ENCODE results near the gene LIN28B. TPM values are rescaled to one million over a fixed set of nuclear protein-coding genes. Genes with fewer than 3 reads are reported as not detected.
A peak's percentile ranks its signal among the peaks of the same experiment; 100 is the strongest.

Gene LIN28B
- under 0.01 TPM for total RNA-seq

- Histone ChIP-seq H3K27me3 (ENCODE audit: control insufficient read depth in 3 of 3, insufficient read depth in 3 of 3, low read length in 3 of 3) (peaks cover 50 to 59% (median 57%) of the 10 kb centered on the region in 3 donors), H3K9me3 (ENCODE audit: control insufficient read depth in 3 of 3, low read length in 3 of 3) (no peaks in the 10 kb centered on the region), H3K9ac (ENCODE audit: low read depth in 1 of 3, low read length in 3 of 3) (no peak within 1 kb of the TSS), H3K27ac (ENCODE audit: low read depth, low read length) (no peak within 1 kb of the TSS), H3K4me3 (ENCODE audit: low read length in 3 of 3) (no peak within 1 kb of the TSS), H3K4me1 (ENCODE audit: control insufficient read depth in 3 of 3, insufficient read depth in 3 of 3, low read length in 3 of 3) (no peaks in the 10 kb centered on the region), H3K36me3 (ENCODE audit: control insufficient read depth in 3 of 3, insufficient read depth in 3 of 3, low read length in 3 of 3) (no peaks in the 10 kb centered on the region)
These were observed at the start of gene LIN28B for GRCh38 chr6:104956731-104957294. TSS of gene LIN28B (plus strand) at chr6:104957107. CDS start at chr6:104957251, 144 bp downstream.

- H3K27ac ChIP-seq (ENCODE audit: low read depth, low read length) = no peak overlapping the region
- peaks cover 0 to 2% (median 0%) of the 10 kb centered on the region in 3 donors for H3K9me3 ChIP-seq (ENCODE audit: control insufficient read depth in 3 of 3, low read length in 3 of 3)
- no peaks in the 10 kb centered on the region for H3K27me3 ChIP-seq (ENCODE audit: control insufficient read depth in 3 of 3, insufficient read depth in 3 of 3, low read length in 3 of 3)
- H3K9ac ChIP-seq (ENCODE audit: low read depth in 1 of 3, low read length in 3 of 3) = no peak overlapping the region
- H3K4me3 ChIP-seq (ENCODE audit: low read length in 3 of 3) = no peak overlapping the region
- no peaks in the 10 kb centered on the region for H3K4me1 ChIP-seq (ENCODE audit: control insufficient read depth in 3 of 3, insufficient read depth in 3 of 3, low read length in 3 of 3)
- no peaks in the 10 kb centered on the region for H3K36me3 ChIP-seq (ENCODE audit: control insufficient read depth in 3 of 3, insufficient read depth in 3 of 3, low read length in 3 of 3)
These were observed 48.6 kb upstream of the LIN28B start for GRCh38 chr6:104908031-104908887.

- Histone ChIP-seq H3K4me3 (ENCODE audit: low read length in 3 of 3) (no peak overlapping the region), H3K36me3 (ENCODE audit: control insufficient read depth in 3 of 3, insufficient read depth in 3 of 3, low read length in 3 of 3) (no peaks in the 10 kb centered on the region)
These were observed 47.9 kb upstream of the LIN28B start for GRCh38 chr6:104908888-104909525.

GRCh38 chr6:104921896-104922295 lies 35.0 kb upstream of the LIN28B start:
- Histone ChIP-seq H3K36me3 (ENCODE audit: control insufficient read depth in 3 of 3, insufficient read depth in 3 of 3, low read length in 3 of 3) (no peaks in the 10 kb centered on the region), H3K4me3 (ENCODE audit: low read length in 3 of 3) (no peak overlapping the region), H3K27me3 (ENCODE audit: control insufficient read depth in 3 of 3, insufficient read depth in 3 of 3, low read length in 3 of 3) (peaks cover 0 to 3% (median 0%) of the 10 kb centered on the region in 3 donors)

More at GRCh38 chr6:104908888-104909525, 47.9 kb upstream of the LIN28B start:
- Histone ChIP-seq H3K9me3 (ENCODE audit: control insufficient read depth in 3 of 3, low read length in 3 of 3) (peaks cover 0 to 2% (median 0%) of the 10 kb centered on the region in 3 donors), H3K27ac (ENCODE audit: low read depth, low read length) (no peak overlapping the region), H3K27me3 (ENCODE audit: control insufficient read depth in 3 of 3, insufficient read depth in 3 of 3, low read length in 3 of 3) (no peaks in the 10 kb centered on the region), H3K9ac (ENCODE audit: low read depth in 1 of 3, low read length in 3 of 3) (no peak overlapping the region), H3K4me1 (ENCODE audit: control insufficient read depth in 3 of 3, insufficient read depth in 3 of 3, low read length in 3 of 3) (no peaks in the 10 kb centered on the region)

GRCh38 chr6:104928141-104928540 lies 28.8 kb upstream of the LIN28B start:
- H3K4me1 ChIP-seq (ENCODE audit: control insufficient read depth in 3 of 3, insufficient read depth in 3 of 3, low read length in 3 of 3) = no peaks in the 10 kb centered on the region
- no peak overlapping the region for H3K27ac ChIP-seq (ENCODE audit: low read depth, low read length)
- peaks cover 0 to 3% (median 0%) of the 10 kb centered on the region in 3 donors for H3K27me3 ChIP-seq (ENCODE audit: control insufficient read depth in 3 of 3, insufficient read depth in 3 of 3, low read length in 3 of 3)
- no peak overlapping the region for H3K4me3 ChIP-seq (ENCODE audit: low read length in 3 of 3)
- H3K9ac ChIP-seq (ENCODE audit: low read depth in 1 of 3, low read length in 3 of 3) = no peak overlapping the region
- no peaks in the 10 kb centered on the region for H3K36me3 ChIP-seq (ENCODE audit: control insufficient read depth in 3 of 3, insufficient read depth in 3 of 3, low read length in 3 of 3)
- H3K9me3 ChIP-seq (ENCODE audit: control insufficient read depth in 3 of 3, low read length in 3 of 3) = no peaks in the 10 kb centered on the region

More at GRCh38 chr6:104921896-104922295, 35.0 kb upstream of the LIN28B start:
- peaks cover 0 to 2% (median 0%) of the 10 kb centered on the region in 3 donors for H3K9me3 ChIP-seq (ENCODE audit: control insufficient read depth in 3 of 3, low read length in 3 of 3)
- no peak overlapping the region for H3K9ac ChIP-seq (ENCODE audit: low read depth in 1 of 3, low read length in 3 of 3)
- no peak overlapping the region for H3K27ac ChIP-seq (ENCODE audit: low read depth, low read length)
- no peaks in the 10 kb centered on the region for H3K4me1 ChIP-seq (ENCODE audit: control insufficient read depth in 3 of 3, insufficient read depth in 3 of 3, low read length in 3 of 3)

GRCh38 chr6:104929353-104929752 lies 27.6 kb upstream of the LIN28B start:
- Histone ChIP-seq H3K9me3 (ENCODE audit: control insufficient read depth in 3 of 3, low read length in 3 of 3) (no peaks in the 10 kb centered on the region), H3K9ac (ENCODE audit: low read depth in 1 of 3, low read length in 3 of 3) (no peak overlapping the region), H3K27me3 (ENCODE audit: control insufficient read depth in 3 of 3, insufficient read depth in 3 of 3, low read length in 3 of 3) (peaks cover 0 to 3% (median 0%) of the 10 kb centered on the region in 3 donors), H3K4me3 (ENCODE audit: low read length in 3 of 3) (no peak overlapping the region), H3K36me3 (ENCODE audit: control insufficient read depth in 3 of 3, insufficient read depth in 3 of 3, low read length in 3 of 3) (no peaks in the 10 kb centered on the region), H3K4me1 (ENCODE audit: control insufficient read depth in 3 of 3, insufficient read depth in 3 of 3, low read length in 3 of 3) (no peaks in the 10 kb centered on the region), H3K27ac (ENCODE audit: low read depth, low read length) (no peak overlapping the region)

- Histone ChIP-seq H3K36me3 (ENCODE audit: control insufficient read depth in 3 of 3, insufficient read depth in 3 of 3, low read length in 3 of 3) (no peaks in the 10 kb centered on the region), H3K9ac (ENCODE audit: low read depth in 1 of 3, low read length in 3 of 3) (no peak overlapping the region), H3K9me3 (ENCODE audit: control insufficient read depth in 3 of 3, low read length in 3 of 3) (no peaks in the 10 kb centered on the region), H3K4me3 (ENCODE audit: low read length in 3 of 3) (no peak overlapping the region), H3K4me1 (ENCODE audit: control insufficient read depth in 3 of 3, insufficient read depth in 3 of 3, low read length in 3 of 3) (no peaks in the 10 kb centered on the region), H3K27ac (ENCODE audit: low read depth, low read length) (no peak overlapping the region), H3K27me3 (ENCODE audit: control insufficient read depth in 3 of 3, insufficient read depth in 3 of 3, low read length in 3 of 3) (peaks cover 0 to 3% (median 0%) of the 10 kb centered on the region in 3 donors)
These were observed 26.0 kb upstream of the LIN28B start for GRCh38 chr6:104930939-104931338.

GRCh38 chr6:104936766-104937535 lies 20.0 kb upstream of the LIN28B start:
- peaks cover 24 to 25% (median 25%) of the 10 kb centered on the region in 3 donors for H3K27me3 ChIP-seq (ENCODE audit: control insufficient read depth in 3 of 3, insufficient read depth in 3 of 3, low read length in 3 of 3)
- H3K9me3 ChIP-seq (ENCODE audit: control insufficient read depth in 3 of 3, low read length in 3 of 3) = no peaks in the 10 kb centered on the region
- no peak overlapping the region for H3K9ac ChIP-seq (ENCODE audit: low read depth in 1 of 3, low read length in 3 of 3)
- no peak overlapping the region for H3K4me3 ChIP-seq (ENCODE audit: low read length in 3 of 3)
- peaks cover 0 to 6% (median 3%) of the 10 kb centered on the region in 3 donors for H3K4me1 ChIP-seq (ENCODE audit: control insufficient read depth in 3 of 3, insufficient read depth in 3 of 3, low read length in 3 of 3)
- H3K27ac ChIP-seq (ENCODE audit: low read depth, low read length) = no peak overlapping the region
- no peaks in the 10 kb centered on the region for H3K36me3 ChIP-seq (ENCODE audit: control insufficient read depth in 3 of 3, insufficient read depth in 3 of 3, low read length in 3 of 3)

GRCh38 chr6:104940238-104940892 lies 16.5 kb upstream of the LIN28B start:
- H3K4me3 ChIP-seq (ENCODE audit: low read length in 3 of 3) = peak overlapping the region; percentile 43 to 64 (median 61)
- H3K27me3 ChIP-seq (ENCODE audit: control insufficient read depth in 3 of 3, insufficient read depth in 3 of 3, low read length in 3 of 3) = peaks cover 34 to 39% (median 36%) of the 10 kb centered on the region in 3 donors
- peaks cover 0 to 6% (median 3%) of the 10 kb centered on the region in 3 donors for H3K4me1 ChIP-seq (ENCODE audit: control insufficient read depth in 3 of 3, insufficient read depth in 3 of 3, low read length in 3 of 3)
- no peaks in the 10 kb centered on the region for H3K36me3 ChIP-seq (ENCODE audit: control insufficient read depth in 3 of 3, insufficient read depth in 3 of 3, low read length in 3 of 3)
- H3K27ac ChIP-seq (ENCODE audit: low read depth, low read length) = no peak overlapping the region
- H3K9ac ChIP-seq (ENCODE audit: low read depth in 1 of 3, low read length in 3 of 3) = no peak overlapping the region
- no peaks in the 10 kb centered on the region for H3K9me3 ChIP-seq (ENCODE audit: control insufficient read depth in 3 of 3, low read length in 3 of 3)
